Measurements from ENCODE around the gene NHLRC4.

NHLRC4 gene

GRCh38 chr16:592518-593306, 25.9 kb downstream of the NHLRC4 start:
- no peaks in the 10 kb centered on the region for H3K9me3 ChIP-seq (ENCODE audit: control extremely low read depth in 1 of 5, control insufficient read depth in 4 of 5, insufficient read depth in 2 of 5, low read depth in 1 of 5, low read length in 4 of 5)
- H3K4me1 ChIP-seq (ENCODE audit: control extremely low read depth in 1 of 4, control insufficient read depth in 4 of 4, insufficient read depth in 4 of 4, low read length in 3 of 4), result peaks cover 0 to 49% (median 39%) of the 10 kb centered on the region in 4 experiments
- peak overlapping the region in 1 of 2 experiments; percentile 6 for H3K27ac ChIP-seq (ENCODE audit: insufficient read depth in 1 of 2, low read depth in 1 of 2, low read length in 2 of 2, poor library complexity in 1 of 2, severe bottlenecking in 2 of 2)
- peaks cover 0 to 17% (median 13%) of the 10 kb centered on the region in 4 experiments for H3K36me3 ChIP-seq (ENCODE audit: control insufficient read depth in 4 of 4, insufficient read depth in 4 of 4, low read length in 3 of 4)
- CTCF ChIA-PET, result interaction anchor here (0.9 to 4.0 kb wide), 9 partner anchors 8 to 110 kb away, joined by 3 to 21 read pairs (median 4); no protein-coding TSS in a partner anchor
- peak overlapping the region in 2 of 7 experiments; percentile 8 to 33 for H3K4me3 ChIP-seq (ENCODE audit: control insufficient read depth in 1 of 7, extremely low read depth in 1 of 7, insufficient read depth in 4 of 7, low read depth in 2 of 7, low read length in 6 of 7)
- H3K27me3 ChIP-seq (replicated peaks in 2 of 5; ENCODE audit: control insufficient read depth in 4 of 5, insufficient read depth in 5 of 5, low read length in 4 of 5), result no peaks in the 10 kb centered on the region
- WGBS (ENCODE audit: insufficient coverage), result 74% methylated on average over 18 of the region's 24 CpGs
- peak in 2 of 3 donors; percentile 40 to 47 for DNase-seq
- POLR2A ChIA-PET, result no interaction called here

GRCh38 chr16:593406-593805, 26.6 kb downstream of the NHLRC4 start:
- CTCF ChIA-PET, result interaction anchor here (0.8 to 4.0 kb wide), 9 partner anchors 10 to 110 kb away, joined by 3 to 21 read pairs (median 4); no protein-coding TSS in a partner anchor
- POLR2A ChIA-PET, result no interaction called here
- no peak for DNase-seq

GRCh38 chr16:593807-594206, 27.0 kb downstream of the NHLRC4 start:
- Histone ChIP-seq H3K4me3 (ENCODE audit: control insufficient read depth in 1 of 7, extremely low read depth in 1 of 7, insufficient read depth in 4 of 7, low read depth in 2 of 7, low read length in 6 of 7) (no peak overlapping the region), H3K27me3 (replicated peaks in 2 of 5; ENCODE audit: control insufficient read depth in 4 of 5, insufficient read depth in 5 of 5, low read length in 4 of 5) (no peaks in the 10 kb centered on the region), H3K36me3 (ENCODE audit: control insufficient read depth in 4 of 4, insufficient read depth in 4 of 4, low read length in 3 of 4) (peaks cover 0 to 20% (median 14%) of the 10 kb centered on the region in 4 experiments), H3K9me3 (ENCODE audit: control extremely low read depth in 1 of 5, control insufficient read depth in 4 of 5, insufficient read depth in 2 of 5, low read depth in 1 of 5, low read length in 4 of 5) (no peaks in the 10 kb centered on the region), H3K27ac (ENCODE audit: insufficient read depth in 1 of 2, low read depth in 1 of 2, low read length in 2 of 2, poor library complexity in 1 of 2, severe bottlenecking in 2 of 2) (no peak overlapping the region), H3K4me1 (ENCODE audit: control extremely low read depth in 1 of 4, control insufficient read depth in 4 of 4, insufficient read depth in 4 of 4, low read length in 3 of 4) (peaks cover 0 to 39% (median 29%) of the 10 kb centered on the region in 4 experiments)
- DNase-seq, result no peak
- POLR2A ChIA-PET, result no interaction called here
- WGBS (ENCODE audit: insufficient coverage), result 98% methylated on average over 13 of the region's 16 CpGs
- CTCF ChIA-PET, result interaction anchor here (0.8 to 2.1 kb wide), 5 partner anchors 10 to 20 kb away, joined by 3 to 5 read pairs (median 4); no protein-coding TSS in a partner anchor

More at GRCh38 chr16:593406-593805, 26.6 kb downstream of the NHLRC4 start:
- H3K4me1 ChIP-seq (ENCODE audit: control extremely low read depth in 1 of 4, control insufficient read depth in 4 of 4, insufficient read depth in 4 of 4, low read length in 3 of 4), result peaks cover 0 to 42% (median 33%) of the 10 kb centered on the region in 4 experiments
- H3K4me3 ChIP-seq (ENCODE audit: control insufficient read depth in 1 of 7, extremely low read depth in 1 of 7, insufficient read depth in 4 of 7, low read depth in 2 of 7, low read length in 6 of 7), result no peak overlapping the region
- H3K27ac ChIP-seq (ENCODE audit: insufficient read depth in 1 of 2, low read depth in 1 of 2, low read length in 2 of 2, poor library complexity in 1 of 2, severe bottlenecking in 2 of 2), result no peak overlapping the region
- H3K27me3 ChIP-seq (replicated peaks in 2 of 5; ENCODE audit: control insufficient read depth in 4 of 5, insufficient read depth in 5 of 5, low read length in 4 of 5), result no peaks in the 10 kb centered on the region
- H3K9me3 ChIP-seq (ENCODE audit: control extremely low read depth in 1 of 5, control insufficient read depth in 4 of 5, insufficient read depth in 2 of 5, low read depth in 1 of 5, low read length in 4 of 5), result no peaks in the 10 kb centered on the region
- 94% methylated on average over 9 of the region's 9 CpGs for WGBS (ENCODE audit: insufficient coverage)
- H3K36me3 ChIP-seq (ENCODE audit: control insufficient read depth in 4 of 4, insufficient read depth in 4 of 4, low read length in 3 of 4), result peaks cover 0 to 17% (median 13%) of the 10 kb centered on the region in 4 experiments

- no peak for DNase-seq
- H3K9me3 ChIP-seq (ENCODE audit: control extremely low read depth in 1 of 5, control insufficient read depth in 4 of 5, insufficient read depth in 2 of 5, low read depth in 1 of 5, low read length in 4 of 5), result no peaks in the 10 kb centered on the region
- no peak overlapping the region for H3K4me3 ChIP-seq (ENCODE audit: control insufficient read depth in 1 of 7, extremely low read depth in 1 of 7, insufficient read depth in 4 of 7, low read depth in 2 of 7, low read length in 6 of 7)
- no peaks in the 10 kb centered on the region for H3K27me3 ChIP-seq (replicated peaks in 2 of 5; ENCODE audit: control insufficient read depth in 4 of 5, insufficient read depth in 5 of 5, low read length in 4 of 5)
- 98% methylated on average over 14 of the region's 18 CpGs for WGBS (ENCODE audit: insufficient coverage)
- peaks cover 0 to 39% (median 29%) of the 10 kb centered on the region in 4 experiments for H3K4me1 ChIP-seq (ENCODE audit: control extremely low read depth in 1 of 4, control insufficient read depth in 4 of 4, insufficient read depth in 4 of 4, low read length in 3 of 4)
- ChIA-PET CTCF (interaction anchor here (0.6 kb wide), 1 partner anchor 13 kb away, joined by 4 read pairs; no protein-coding TSS in a partner anchor), POLR2A (no interaction called here)
- H3K27ac ChIP-seq (ENCODE audit: insufficient read depth in 1 of 2, low read depth in 1 of 2, low read length in 2 of 2, poor library complexity in 1 of 2, severe bottlenecking in 2 of 2), result no peak overlapping the region
- H3K36me3 ChIP-seq (ENCODE audit: control insufficient read depth in 4 of 4, insufficient read depth in 4 of 4, low read length in 3 of 4), result peaks cover 0 to 30% (median 17%) of the 10 kb centered on the region in 4 experiments
Observed at GRCh38 chr16:595094-595528, 28.3 kb downstream of the NHLRC4 start.

- CTCF ChIA-PET, result interaction anchor here (0.6 to 1.0 kb wide), 4 partner anchors 20 to 64 kb away, joined by 3 to 4 read pairs (median 3); no protein-coding TSS in a partner anchor
- WGBS (ENCODE audit: insufficient coverage), result 96% methylated on average over 31 of the region's 34 CpGs
- POLR2A ChIA-PET, result no interaction called here
- Histone ChIP-seq H3K4me3 (ENCODE audit: control insufficient read depth in 1 of 7, extremely low read depth in 1 of 7, insufficient read depth in 4 of 7, low read depth in 2 of 7, low read length in 6 of 7) (no peak overlapping the region), H3K4me1 (ENCODE audit: control extremely low read depth in 1 of 4, control insufficient read depth in 4 of 4, insufficient read depth in 4 of 4, low read length in 3 of 4) (peaks cover 0 to 37% (median 26%) of the 10 kb centered on the region in 4 experiments), H3K27me3 (replicated peaks in 2 of 5; ENCODE audit: control insufficient read depth in 4 of 5, insufficient read depth in 5 of 5, low read length in 4 of 5) (no peaks in the 10 kb centered on the region), H3K9me3 (ENCODE audit: control extremely low read depth in 1 of 5, control insufficient read depth in 4 of 5, insufficient read depth in 2 of 5, low read depth in 1 of 5, low read length in 4 of 5) (no peaks in the 10 kb centered on the region), H3K36me3 (ENCODE audit: control insufficient read depth in 4 of 4, insufficient read depth in 4 of 4, low read length in 3 of 4) (peaks cover 0 to 30% (median 17%) of the 10 kb centered on the region in 4 experiments), H3K27ac (ENCODE audit: insufficient read depth in 1 of 2, low read depth in 1 of 2, low read length in 2 of 2, poor library complexity in 1 of 2, severe bottlenecking in 2 of 2) (no peak overlapping the region)
- DNase-seq, result no peak
Observed at GRCh38 chr16:595942-596735, 29.3 kb downstream of the NHLRC4 start.

- no peaks in the 10 kb centered on the region for H3K27me3 ChIP-seq (replicated peaks in 2 of 5; ENCODE audit: control insufficient read depth in 4 of 5, insufficient read depth in 5 of 5, low read length in 4 of 5)
- H3K9me3 ChIP-seq (ENCODE audit: control extremely low read depth in 1 of 5, control insufficient read depth in 4 of 5, insufficient read depth in 2 of 5, low read depth in 1 of 5, low read length in 4 of 5), result no peaks in the 10 kb centered on the region
- no peak overlapping the region for H3K27ac ChIP-seq (ENCODE audit: insufficient read depth in 1 of 2, low read depth in 1 of 2, low read length in 2 of 2, poor library complexity in 1 of 2, severe bottlenecking in 2 of 2)
- no peak for DNase-seq
- ChIA-PET CTCF (interaction anchor here (0.6 to 1.0 kb wide), 4 partner anchors 20 to 63 kb away, joined by 3 to 4 read pairs (median 3); no protein-coding TSS in a partner anchor), POLR2A (no interaction called here)
- H3K4me1 ChIP-seq (ENCODE audit: control extremely low read depth in 1 of 4, control insufficient read depth in 4 of 4, insufficient read depth in 4 of 4, low read length in 3 of 4), result peaks cover 0 to 34% (median 24%) of the 10 kb centered on the region in 4 experiments
- 96% methylated on average over 12 of the region's 12 CpGs for WGBS (ENCODE audit: insufficient coverage)
- H3K4me3 ChIP-seq (ENCODE audit: control insufficient read depth in 1 of 7, extremely low read depth in 1 of 7, insufficient read depth in 4 of 7, low read depth in 2 of 7, low read length in 6 of 7), result no peak overlapping the region
- H3K36me3 ChIP-seq (ENCODE audit: control insufficient read depth in 4 of 4, insufficient read depth in 4 of 4, low read length in 3 of 4), result peaks cover 0 to 30% (median 17%) of the 10 kb centered on the region in 4 experiments
Observed at GRCh38 chr16:596736-597060, 29.9 kb downstream of the NHLRC4 start.
